ENCODE results near the gene MRGPRE. TPM values are rescaled to one million over a fixed set of nuclear protein-coding genes. Genes with fewer than 3 reads are reported as not detected.

The MRGPRE gene
- total RNA-seq, 1 donor from 2014 or later: not detected

DNA sequence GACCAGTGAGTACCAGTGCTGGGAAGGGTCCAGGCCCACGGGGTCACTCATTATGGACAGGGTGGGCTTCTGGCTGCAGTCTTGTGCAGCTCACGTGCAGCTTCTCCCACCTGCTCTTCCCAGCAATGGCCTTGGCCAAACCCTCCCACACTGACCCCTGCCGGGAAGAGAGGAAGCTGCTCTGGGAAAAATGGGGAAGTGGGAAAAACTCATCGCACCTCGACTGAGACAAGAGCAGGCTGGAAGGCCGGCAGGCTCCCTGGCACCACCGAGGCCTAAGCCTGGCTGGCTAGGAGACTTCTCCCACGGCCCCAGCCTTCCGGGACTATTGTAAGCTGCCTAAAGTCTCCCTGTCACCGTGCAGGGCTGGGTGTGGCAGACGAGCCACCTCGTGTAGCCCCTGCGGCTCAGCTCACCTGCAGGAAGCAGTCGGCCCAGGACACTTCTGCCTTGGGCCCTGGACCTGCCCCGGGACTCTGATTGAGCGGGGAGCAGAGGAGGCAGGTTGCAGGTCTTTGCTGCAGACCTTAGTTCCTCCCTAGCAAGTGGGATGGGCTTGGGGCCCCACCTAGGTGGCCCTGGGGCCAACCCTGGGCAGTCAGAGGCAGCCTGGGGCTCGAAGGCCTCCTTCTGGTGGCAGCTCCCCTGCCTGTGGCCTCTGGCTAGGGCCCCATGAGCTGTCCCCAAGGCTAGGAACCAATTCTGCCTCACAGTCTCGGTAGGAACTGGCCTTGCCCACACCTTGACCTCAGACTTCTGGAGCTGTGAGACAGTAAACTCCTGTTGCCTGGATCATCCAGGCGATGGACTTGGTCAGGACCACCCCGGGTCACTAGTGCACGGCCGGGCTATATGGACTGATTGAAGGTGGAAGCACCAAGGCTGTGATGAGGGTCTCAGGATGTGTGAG, 36.7 kb downstream of the MRGPRE start:
- Histone ChIP-seq H3K9me3 (no peaks in the 10 kb centered on the region), H3K4me3 (no peak overlapping the region), H3K36me3 (no peaks in the 10 kb centered on the region), H3K4me1 (no peaks in the 10 kb centered on the region), H3K27ac (no peak overlapping the region), H3K27me3 (peaks cover 5% of the 10 kb centered on the region)
- DNase-seq (ENCODE audit: low spot score in 2 of 2): peak in 1 of 2 donors; percentile 58
- TF ChIP-seq, protein P1, sequence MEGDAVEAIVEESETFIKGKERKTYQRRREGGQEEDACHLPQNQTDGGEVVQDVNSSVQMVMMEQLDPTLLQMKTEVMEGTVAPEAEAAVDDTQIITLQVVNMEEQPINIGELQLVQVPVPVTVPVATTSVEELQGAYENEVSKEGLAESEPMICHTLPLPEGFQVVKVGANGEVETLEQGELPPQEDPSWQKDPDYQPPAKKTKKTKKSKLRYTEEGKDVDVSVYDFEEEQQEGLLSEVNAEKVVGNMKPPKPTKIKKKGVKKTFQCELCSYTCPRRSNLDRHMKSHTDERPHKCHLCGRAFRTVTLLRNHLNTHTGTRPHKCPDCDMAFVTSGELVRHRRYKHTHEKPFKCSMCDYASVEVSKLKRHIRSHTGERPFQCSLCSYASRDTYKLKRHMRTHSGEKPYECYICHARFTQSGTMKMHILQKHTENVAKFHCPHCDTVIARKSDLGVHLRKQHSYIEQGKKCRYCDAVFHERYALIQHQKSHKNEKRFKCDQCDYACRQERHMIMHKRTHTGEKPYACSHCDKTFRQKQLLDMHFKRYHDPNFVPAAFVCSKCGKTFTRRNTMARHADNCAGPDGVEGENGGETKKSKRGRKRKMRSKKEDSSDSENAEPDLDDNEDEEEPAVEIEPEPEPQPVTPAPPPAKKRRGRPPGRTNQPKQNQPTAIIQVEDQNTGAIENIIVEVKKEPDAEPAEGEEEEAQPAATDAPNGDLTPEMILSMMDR (IDR thresholded peaks at IDR 0.05): peak in 2 of 3 experiments; percentile 27 to 46
- intact Hi-C loops (cut with DNase I): no loop called here

DNA sequence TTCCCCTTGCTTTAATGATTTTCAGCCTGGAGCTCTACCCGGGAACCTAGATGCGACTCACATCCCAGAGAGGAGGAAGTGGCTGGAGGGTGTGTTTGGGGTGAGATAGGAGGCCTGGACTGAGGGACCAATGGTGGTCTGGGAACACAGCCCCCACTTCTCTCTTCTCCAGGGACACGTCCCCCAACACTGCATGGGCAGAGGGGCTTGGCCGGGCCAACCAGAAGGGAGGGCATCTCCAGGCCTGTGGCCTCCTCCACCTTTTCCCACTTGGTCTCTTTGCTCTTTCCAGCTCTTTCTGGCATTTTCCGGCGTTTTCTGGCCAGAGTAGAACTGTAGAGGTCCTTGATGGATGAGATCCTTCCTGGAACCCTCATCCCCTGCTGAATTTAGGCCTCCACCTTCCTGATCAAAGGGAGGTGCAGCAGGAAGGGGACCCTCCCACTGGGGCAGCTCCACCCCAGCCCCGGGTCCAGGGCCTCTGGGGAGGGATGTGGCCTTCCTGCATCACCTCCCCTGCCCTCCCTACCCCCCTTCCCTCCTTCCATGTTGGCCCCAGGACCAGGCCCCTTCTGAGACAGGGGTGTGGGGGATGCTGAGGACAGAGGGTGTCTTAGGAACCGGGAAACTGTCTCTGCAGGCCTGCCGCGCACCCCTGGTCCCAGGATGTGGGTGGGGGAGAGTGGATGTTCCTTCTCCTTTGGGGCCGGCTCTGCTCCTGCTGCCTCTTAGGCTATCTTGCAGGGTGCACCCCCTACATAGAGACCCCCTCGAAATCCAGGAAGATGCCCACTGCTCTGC, 38.0 kb downstream of the MRGPRE start:
- H3K27ac ChIP-seq: no peak overlapping the region
- no peaks in the 10 kb centered on the region for H3K4me1 ChIP-seq
- DNase-seq (ENCODE audit: low spot score in 2 of 2): peak in 1 of 2 donors; percentile 46
- TF ChIP-seq, protein P1 (IDR thresholded peaks at IDR 0.05): no peak
- H3K36me3 ChIP-seq: no peaks in the 10 kb centered on the region
- no peaks in the 10 kb centered on the region for H3K27me3 ChIP-seq
- H3K9me3 ChIP-seq: no peaks in the 10 kb centered on the region
- intact Hi-C loops (cut with DNase I): no loop called here
- H3K4me3 ChIP-seq: no peak overlapping the region

DNA sequence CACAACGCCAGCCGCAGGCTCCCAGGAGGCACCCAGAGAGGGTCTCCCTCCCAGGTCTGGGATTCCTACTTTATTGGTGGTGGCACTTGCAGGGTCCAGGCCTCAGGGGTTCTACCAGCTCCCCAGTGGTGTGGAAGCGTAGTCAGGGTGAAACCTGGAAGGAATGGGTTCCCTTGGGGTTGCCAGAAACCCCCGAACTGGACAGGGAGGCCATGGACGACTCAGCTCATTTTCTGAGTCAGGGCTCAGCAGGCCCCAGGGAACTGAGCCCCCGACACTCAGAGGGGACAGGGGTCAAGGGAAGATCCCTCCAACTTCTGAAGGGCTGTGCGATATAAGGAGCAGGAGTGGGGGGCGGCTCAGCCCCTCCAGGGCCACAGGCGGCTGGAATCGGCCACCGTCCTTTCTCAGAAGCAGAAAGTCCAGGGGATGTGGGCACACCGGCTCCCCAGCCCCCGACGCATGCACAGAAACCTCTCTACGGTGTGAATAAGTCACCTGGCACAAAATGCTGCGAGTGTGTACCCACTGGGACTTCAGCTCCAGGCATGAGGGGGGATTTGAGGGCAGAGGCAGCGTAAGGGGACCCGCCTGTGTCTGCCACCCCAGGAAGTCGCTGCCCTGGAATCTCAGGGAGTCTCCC, 38.7 kb downstream of the MRGPRE start:
- TF ChIP-seq, protein P1 (IDR thresholded peaks at IDR 0.05): no peak
- Histone ChIP-seq H3K27me3 (no peaks in the 10 kb centered on the region), H3K4me1 (no peaks in the 10 kb centered on the region), H3K36me3 (no peaks in the 10 kb centered on the region), H3K9me3 (no peaks in the 10 kb centered on the region), H3K4me3 (no peak overlapping the region), H3K27ac (no peak overlapping the region)
- DNase-seq (ENCODE audit: low spot score in 2 of 2): peak in 1 of 2 donors; percentile 24
- intact Hi-C loops (cut with DNase I): no loop called here

DNA sequence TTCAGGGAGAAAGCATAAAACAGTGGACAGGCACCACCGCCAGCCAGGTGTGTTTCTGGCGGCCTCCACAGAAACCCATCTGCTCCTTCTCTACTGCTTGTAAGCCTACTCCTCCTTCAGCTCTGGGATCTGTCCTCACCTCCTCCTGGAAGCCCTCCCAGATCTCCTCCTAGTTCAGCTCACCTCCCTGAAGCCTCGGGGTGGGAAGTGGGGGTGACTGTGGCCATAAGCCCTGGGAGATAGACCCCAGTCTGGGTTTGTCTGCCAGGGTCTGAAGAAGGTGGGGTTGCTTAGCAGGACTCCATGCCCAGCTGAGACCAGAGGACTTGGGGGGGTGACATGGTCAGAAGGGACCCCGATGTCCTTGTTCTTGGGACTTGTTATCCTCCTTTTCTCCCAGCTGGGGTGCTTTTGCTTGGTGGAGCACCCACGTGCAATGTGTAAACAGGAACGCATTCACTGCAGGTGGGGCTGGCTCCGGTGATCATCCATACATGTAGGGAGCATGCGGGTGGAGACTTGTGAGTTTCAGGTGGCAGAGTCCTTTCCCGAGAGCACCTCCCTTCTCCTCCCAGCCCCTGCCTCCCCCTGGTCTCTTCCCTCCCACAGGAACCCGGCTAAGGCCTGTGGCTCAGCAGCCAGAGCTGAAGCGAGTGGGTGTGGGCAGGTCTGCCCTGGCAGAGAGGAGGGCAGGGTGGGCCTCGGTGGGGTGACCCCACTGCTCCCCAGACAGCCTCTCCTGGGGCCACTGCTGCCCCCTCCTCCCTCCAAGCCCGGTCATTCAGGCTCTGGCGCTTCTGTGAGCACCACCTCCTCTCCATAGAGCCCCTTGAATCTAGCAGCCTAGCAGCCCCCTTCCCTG, 39.5 kb downstream of the MRGPRE start:
- no peak overlapping the region for H3K27ac ChIP-seq
- no peaks in the 10 kb centered on the region for H3K36me3 ChIP-seq
- no peaks in the 10 kb centered on the region for H3K4me1 ChIP-seq
- no peaks in the 10 kb centered on the region for H3K9me3 ChIP-seq
- DNase-seq (ENCODE audit: low spot score in 2 of 2): peak in 1 of 2 donors; percentile 50
- H3K4me3 ChIP-seq: no peak overlapping the region
- TF ChIP-seq, protein P1 (IDR thresholded peaks at IDR 0.05): no peak
- intact Hi-C loops (cut with DNase I): no loop called here
- no peaks in the 10 kb centered on the region for H3K27me3 ChIP-seq
